ENCODE measurements around the gene ETS1.

ETS1 gene

GRCh38 chr11:128595775-128596174 lies 8.4 kb upstream of the ETS1 start:
- FAIRE-seq = no peak
- no peak for DNase-seq (ENCODE audit: low spot score)

- DNase-seq (ENCODE audit: low spot score) = no peak
- no peak for FAIRE-seq
Observed at GRCh38 chr11:128595221-128595620, 7.9 kb upstream of the ETS1 start.

GRCh38 chr11:128594226-128594625 lies 6.9 kb upstream of the ETS1 start:
- no peak for FAIRE-seq

GRCh38 chr11:128593281-128593680 lies 5.9 kb upstream of the ETS1 start:
- FAIRE-seq = no peak
- DNase-seq (ENCODE audit: low spot score) = no peak

More at GRCh38 chr11:128594226-128594625, 6.9 kb upstream of the ETS1 start:
- DNase-seq (ENCODE audit: low spot score) = no peak

- DNase-seq (ENCODE audit: low spot score) = no peak
- no peak for FAIRE-seq
Observed at GRCh38 chr11:128592454-128592853, 5.1 kb upstream of the ETS1 start.

GRCh38 chr11:128590587-128590986 lies 3.2 kb upstream of the ETS1 start:
- FAIRE-seq = no peak

GRCh38 chr11:128589998-128590397 lies 2.6 kb upstream of the ETS1 start:
- FAIRE-seq (no peak), DNase-seq (ENCODE audit: low spot score) (no peak)

More at GRCh38 chr11:128590587-128590986, 3.2 kb upstream of the ETS1 start:
- no peak for DNase-seq (ENCODE audit: low spot score)

GRCh38 chr11:128588093-128588492 lies 735 bp upstream of the ETS1 start:
- DNase-seq (ENCODE audit: low spot score) (no peak), FAIRE-seq (no peak)

GRCh38 chr11:128586689-128587088 lies 669 bp downstream of the ETS1 start:
- DNase-seq (ENCODE audit: low spot score) (no peak), FAIRE-seq (no peak)

GRCh38 chr11:128585498-128586238 lies 1.7 kb downstream of the ETS1 start:
- FAIRE-seq = no peak

GRCh38 chr11:128584253-128584652 lies 3.1 kb downstream of the ETS1 start:
- DNase-seq (ENCODE audit: low spot score) (no peak), FAIRE-seq (no peak)

More at GRCh38 chr11:128585498-128586238, 1.7 kb downstream of the ETS1 start:
- no peak for DNase-seq (ENCODE audit: low spot score)

GRCh38 chr11:128582496-128583366 lies 4.6 kb downstream of the ETS1 start:
- FAIRE-seq = no peak
- peak; percentile 65 for DNase-seq (ENCODE audit: low spot score)

GRCh38 chr11:128581561-128582272 lies 5.6 kb downstream of the ETS1 start:
- FAIRE-seq (no peak), DNase-seq (ENCODE audit: low spot score) (no peak)

- DNase-seq (ENCODE audit: low spot score) (no peak), FAIRE-seq (no peak)
Observed at GRCh38 chr11:128580612-128581011, 6.7 kb downstream of the ETS1 start.

- DNase-seq (ENCODE audit: low spot score) (no peak), FAIRE-seq (no peak)
Observed at GRCh38 chr11:128579798-128580504, 7.4 kb downstream of the ETS1 start.

GRCh38 chr11:128576555-128576954 lies 10.8 kb downstream of the ETS1 start:
- FAIRE-seq (no peak), DNase-seq (ENCODE audit: low spot score) (no peak)

GRCh38 chr11:128575961-128576350 lies 11.4 kb downstream of the ETS1 start:
- no peak for FAIRE-seq
- no peak for DNase-seq (ENCODE audit: low spot score)

GRCh38 chr11:128575174-128575960 lies 12.0 kb downstream of the ETS1 start:
- no peak for FAIRE-seq
- DNase-seq (ENCODE audit: low spot score) = no peak

GRCh38 chr11:128574576-128575011 lies 12.8 kb downstream of the ETS1 start:
- FAIRE-seq = no peak
- DNase-seq (ENCODE audit: low spot score) = no peak

GRCh38 chr11:128573638-128574037 lies 13.7 kb downstream of the ETS1 start:
- FAIRE-seq (no peak), DNase-seq (ENCODE audit: low spot score) (no peak)

Measured in urothelium cell line (cell line).